Stimulated activated CD8-positive, alpha-beta memory T cell treated with anti-CD3 and anti-CD28 coated beads, Interleukin-7, amount 100 ng/mL, for 1 hour (primary cell): ENCODE results near the gene C6orf47.

Experiments used
- DNase-seq, 2 donors: peaks; one replicate each; pipeline ENCODE4 v3.0.0-alpha.2; 2020; ENCODE audit warnings: low read depth in 2 of 2

The C6orf47 gene

DNA sequence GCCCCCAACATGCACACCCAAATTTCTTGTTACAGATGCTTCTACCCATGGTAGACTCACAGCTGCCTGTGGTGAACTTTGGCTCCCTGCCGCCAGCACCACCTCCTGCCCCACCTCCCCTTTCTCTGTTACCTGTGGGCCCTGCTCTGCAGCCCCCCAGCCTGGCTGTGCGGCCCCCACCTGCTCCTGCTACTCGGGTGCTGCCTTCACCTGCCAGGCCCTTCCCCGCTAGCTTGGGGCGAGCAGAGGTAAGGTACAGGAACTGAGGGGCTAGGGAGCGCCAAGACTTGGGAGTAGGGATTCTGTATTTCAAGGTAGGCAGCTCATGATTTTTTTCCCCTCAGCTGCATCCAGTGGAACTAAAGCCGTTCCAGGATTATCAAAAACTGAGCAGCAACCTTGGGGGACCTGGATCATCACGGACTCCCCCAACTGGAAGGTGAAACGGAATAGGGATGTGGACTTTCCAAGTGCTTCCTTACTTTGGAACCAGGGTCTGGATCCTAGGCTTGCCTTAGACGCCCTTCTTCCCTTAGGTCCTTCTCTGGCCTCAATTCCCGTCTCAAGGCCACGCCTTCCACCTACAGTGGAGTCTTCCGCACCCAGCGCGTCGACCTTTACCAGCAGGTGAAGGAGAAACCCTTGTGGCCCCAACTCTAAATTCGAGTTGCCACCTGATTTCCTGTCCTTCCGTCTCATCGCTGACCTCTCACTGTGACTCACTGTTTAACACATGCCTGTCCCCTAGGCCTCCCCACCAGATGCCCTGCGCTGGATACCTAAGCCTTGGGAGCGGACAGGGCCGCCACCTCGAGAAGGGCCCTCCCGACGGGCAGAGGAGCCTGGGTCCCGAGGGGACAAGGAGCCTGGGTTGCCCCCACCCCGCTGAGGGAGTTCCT lies 23.6 kb downstream of the C6orf47 start:
- DNase-seq = no peak

GRCh38 chr6:31634969-31635575 lies 25.5 kb downstream of the C6orf47 start:
- no peak for DNase-seq

- no peak for DNase-seq
These were observed 26.4 kb downstream of the C6orf47 start for GRCh38 chr6:31634131-31634530.

- no peak for DNase-seq
These were observed 27.1 kb downstream of the C6orf47 start for GRCh38 chr6:31633447-31633846.

DNA sequence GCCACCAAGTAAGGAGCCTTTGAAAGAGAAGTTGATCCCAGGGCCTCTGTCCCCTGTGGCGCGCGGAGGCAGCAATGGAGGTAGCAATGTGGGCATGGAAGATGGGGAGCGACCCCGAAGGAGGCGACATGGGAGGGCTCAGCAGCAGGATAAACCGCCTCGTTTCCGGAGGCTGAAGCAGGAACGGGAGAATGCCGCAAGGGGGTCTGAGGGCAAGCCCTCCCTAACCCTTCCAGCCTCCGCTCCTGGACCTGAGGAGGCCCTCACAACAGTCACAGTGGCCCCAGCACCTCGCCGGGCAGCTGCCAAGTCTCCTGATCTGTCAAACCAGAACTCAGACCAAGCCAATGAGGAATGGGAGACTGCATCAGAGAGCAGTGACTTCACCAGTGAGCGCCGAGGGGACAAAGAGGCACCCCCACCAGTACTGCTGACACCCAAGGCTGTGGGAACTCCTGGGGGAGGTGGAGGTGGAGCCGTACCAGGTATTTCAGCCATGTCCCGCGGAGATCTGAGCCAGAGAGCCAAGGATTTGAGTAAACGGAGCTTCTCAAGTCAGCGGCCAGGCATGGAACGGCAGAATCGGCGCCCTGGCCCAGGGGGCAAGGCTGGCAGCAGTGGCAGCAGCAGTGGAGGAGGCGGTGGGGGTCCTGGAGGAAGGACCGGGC lies 28.2 kb downstream of the C6orf47 start:
- no peak for DNase-seq

DNA sequence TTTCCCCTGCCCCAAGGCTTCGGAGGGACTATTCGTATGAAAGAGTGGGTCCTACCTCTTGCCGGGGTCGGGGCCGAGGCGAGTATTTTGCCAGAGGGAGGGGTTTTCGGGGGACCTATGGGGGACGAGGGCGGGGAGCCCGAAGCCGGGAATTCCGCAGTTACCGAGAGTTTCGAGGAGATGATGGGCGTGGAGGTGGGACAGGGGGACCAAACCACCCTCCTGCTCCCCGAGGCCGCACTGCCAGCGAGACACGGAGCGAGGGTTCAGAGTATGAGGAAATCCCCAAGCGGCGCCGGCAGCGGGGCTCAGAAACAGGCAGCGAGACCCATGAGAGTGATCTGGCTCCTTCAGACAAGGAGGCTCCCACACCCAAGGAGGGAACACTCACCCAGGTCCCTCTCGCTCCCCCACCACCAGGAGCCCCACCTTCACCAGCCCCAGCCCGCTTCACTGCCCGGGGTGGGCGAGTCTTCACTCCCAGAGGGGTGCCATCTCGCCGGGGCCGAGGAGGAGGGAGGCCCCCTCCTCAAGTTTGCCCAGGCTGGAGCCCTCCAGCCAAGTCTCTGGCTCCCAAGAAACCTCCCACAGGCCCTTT lies 28.8 kb downstream of the C6orf47 start:
- DNase-seq = no peak

- DNase-seq = no peak
These were observed 29.4 kb downstream of the C6orf47 start for GRCh38 chr6:31631209-31631608.

DNA sequence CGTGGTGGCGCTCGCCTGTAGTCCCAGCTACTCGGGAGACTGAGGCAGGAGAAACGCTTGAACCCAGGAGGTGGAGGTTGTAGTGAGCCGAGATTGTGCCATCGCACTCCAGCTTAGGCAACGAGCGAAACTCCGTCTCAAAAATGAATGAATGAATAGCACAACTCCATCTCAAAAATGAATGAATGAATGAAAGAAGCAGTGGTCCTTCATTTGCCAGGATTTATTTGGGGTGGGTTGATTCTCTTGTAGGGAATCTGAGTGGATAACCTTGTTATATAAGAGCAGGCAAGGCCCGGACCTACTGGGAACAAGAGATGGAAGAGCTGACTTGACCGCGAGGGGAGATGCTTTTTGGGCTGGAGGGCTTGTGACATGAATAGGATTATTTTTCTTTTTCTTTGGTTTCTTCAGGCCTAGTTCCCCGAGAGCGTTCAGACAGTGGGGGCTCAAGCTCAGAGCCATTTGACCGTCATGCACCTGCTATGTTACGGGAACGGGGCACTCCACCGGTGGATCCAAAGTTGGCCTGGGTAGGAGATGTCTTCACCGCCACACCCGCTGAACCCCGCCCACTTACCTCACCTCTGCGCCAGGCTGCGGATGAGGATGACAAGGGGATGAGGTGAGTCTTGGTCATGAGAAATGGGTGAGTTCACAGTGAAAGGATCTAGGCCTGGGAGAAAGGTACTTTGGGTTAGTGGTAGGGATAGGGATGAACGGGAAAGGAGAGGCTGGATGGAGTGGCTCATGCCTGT lies 30.2 kb downstream of the C6orf47 start:
- DNase-seq = no peak

DNA sequence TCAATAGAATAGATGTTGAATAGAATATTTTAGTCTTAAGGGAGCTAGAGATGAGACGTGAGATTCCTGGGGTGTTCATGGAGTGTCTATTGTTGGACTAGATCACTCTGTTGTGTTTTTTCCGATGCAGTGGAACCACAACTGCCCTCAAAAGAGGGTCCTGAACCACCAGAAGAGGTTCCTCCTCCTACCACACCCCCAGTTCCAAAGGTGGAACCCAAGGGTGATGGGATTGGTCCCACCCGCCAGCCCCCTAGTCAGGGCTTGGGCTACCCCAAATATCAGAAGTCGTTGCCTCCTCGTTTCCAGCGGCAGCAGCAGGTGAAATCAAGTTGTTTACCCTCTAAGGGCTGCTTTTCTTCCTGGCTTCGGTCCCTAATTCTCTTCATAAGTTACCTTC lies 31.6 kb downstream of the C6orf47 start:
- DNase-seq = no peak

DNA sequence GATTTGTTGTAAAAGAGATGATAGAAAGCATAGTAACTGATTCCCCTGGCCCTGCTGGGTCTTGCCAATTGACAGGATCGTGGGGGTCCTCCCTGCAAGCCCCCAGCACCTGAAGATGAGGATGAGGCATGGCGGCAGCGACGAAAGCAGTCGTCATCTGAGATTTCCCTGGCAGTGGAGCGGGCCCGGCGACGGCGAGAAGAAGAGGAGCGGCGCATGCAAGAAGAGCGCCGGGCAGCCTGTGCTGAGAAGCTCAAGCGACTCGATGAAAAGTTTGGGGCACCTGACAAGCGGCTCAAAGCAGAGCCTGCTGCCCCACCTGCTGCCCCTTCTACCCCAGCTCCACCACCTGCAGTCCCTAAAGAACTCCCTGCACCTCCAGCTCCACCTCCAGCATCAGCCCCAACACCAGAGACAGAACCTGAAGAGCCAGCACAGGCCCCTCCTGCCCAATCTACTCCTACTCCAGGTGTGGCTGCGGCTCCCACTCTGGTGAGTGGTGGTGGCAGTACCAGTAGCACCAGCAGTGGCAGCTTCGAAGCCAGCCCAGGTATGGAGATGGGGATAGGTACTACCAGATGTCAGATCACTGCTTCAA lies 32.8 kb downstream of the C6orf47 start:
- no peak for DNase-seq

DNA sequence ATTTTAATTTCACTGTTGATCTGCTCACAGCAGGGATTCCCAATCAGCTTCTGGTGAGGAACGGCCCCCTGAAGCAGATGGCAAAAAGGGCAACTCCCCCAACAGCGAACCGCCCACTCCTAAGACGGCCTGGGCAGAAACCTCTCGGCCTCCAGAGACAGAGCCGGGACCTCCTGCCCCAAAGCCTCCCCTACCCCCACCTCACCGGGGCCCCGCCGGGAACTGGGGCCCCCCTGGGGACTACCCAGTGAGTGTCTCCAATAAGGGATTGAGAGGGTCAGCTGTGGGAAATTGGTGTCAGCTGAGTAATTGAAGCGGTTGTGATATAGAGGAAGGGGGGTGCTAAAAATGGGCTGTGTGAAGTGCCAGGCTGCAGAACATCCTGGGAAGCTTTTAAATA lies 33.6 kb downstream of the C6orf47 start:
- no peak for DNase-seq

DNA sequence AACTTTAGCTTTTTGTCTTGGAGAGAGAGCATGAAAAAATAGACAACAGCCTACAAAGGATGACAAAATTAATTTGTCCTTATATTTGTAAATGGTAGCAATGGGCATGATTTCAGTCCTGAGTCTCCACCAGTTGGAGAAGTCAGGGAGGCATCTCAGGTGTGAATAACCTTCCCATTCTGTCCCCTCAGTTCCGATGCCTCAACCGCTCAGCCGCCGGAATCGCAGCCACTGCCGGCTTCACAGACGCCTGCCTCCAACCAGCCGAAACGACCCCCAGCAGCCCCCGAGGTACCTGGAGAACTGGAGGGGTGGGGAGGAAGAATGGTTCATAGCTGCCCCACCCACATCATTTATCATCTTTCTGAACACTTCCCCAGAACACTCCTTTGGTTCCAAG lies 36.5 kb downstream of the C6orf47 start:
- no peak for DNase-seq

- no peak for DNase-seq
These were observed 37.9 kb downstream of the C6orf47 start for GRCh38 chr6:31622684-31623091.

GRCh38 chr6:31621991-31622390 lies 38.6 kb downstream of the C6orf47 start:
- DNase-seq = no peak

DNA sequence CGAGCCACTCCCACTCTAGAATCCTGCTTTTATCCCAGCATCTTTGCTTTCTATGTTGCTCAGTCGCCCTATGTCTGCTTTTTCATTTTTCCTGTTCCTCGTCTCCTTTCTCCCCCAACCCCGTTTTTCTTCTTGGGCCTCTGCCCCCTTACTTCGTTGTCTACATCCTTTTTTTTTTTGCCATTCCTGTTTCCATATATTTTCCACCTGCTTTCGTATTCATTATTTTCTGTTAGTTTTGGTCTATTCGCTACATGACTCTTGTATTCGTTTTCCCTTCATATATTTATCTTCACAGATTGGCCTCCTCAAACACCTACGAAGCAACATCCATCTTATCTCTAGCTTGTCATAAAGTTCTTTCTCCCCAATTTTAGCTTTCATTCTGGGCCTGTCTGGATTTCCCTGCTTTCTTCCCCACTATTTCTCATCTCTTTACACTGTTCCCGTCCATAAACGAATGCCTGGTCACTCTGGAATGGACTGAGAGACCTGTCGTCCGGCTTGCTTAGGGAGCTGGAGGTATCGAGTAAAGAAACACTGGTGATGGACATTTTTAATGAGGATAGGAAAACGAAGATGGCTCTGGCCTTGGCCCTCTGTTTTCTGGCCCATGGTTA lies 39.1 kb downstream of the C6orf47 start:
- DNase-seq = no peak

DNA sequence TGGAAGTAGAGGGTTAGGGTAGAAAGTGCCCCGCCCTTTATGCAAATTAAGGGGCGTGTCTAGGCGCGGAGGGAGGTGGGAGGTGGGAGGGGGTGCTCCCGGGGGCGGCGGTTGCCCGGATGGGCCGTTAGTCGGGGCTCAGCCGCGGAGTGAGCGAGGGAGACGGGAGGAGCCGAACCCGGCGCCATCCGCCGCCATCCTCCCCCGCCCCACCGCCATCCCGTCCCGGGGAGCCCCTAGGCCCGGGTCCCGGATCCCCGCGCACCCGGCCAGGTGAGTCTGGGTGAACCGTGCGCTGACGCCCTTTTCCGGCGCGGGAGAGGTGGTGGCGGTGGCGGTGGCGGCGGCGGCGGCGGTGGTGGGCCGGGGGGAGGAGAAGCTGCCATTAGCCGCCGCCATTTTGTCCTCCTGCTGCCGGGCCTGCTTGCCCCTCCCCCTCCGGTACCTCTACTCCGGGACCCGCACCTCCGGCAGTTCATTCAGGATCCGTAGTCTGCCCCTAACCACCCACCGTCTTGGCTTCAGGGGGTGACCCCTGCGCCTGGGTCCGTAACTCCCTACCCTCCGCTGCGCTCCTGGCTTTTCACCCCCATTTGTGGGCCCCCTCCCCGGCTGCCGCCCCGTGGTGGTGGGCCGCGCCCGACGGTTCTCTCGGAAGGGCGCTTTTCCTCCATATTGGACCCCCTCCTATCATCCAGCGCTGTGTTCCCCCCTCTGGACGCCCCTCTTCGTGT lies 39.8 kb downstream of the C6orf47 start, which contains the start of gene PRRC2A:
PRRC2A (plus strand) TSS at position 130 of the 734 bp plus-strand sequence. CDS start 2,075 bp downstream, outside the sequence.
- peak; percentile 59 to 87 for DNase-seq

- DNase-seq = peak; percentile 87 to 91
These were observed 40.6 kb downstream of the C6orf47 start for GRCh38 chr6:31619805-31620585.

DNA sequence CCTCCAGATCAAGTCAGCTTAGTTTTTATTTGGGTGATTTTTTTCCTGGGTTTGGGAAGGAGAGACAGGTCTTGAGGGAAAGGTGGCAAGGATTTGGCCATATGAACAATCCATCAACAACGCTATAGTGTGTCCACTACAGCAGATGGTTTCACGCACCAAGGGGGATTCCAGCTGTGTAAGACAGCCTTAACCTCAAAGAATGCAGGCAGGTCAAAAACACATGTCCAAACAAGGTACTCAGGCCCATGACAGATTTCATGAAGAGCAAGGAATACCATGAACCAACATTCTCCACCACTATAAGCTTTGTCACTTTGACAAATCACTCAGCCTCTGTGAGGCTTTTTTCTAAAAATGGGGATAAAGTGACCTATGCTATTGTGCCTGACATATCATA lies 43.6 kb downstream of the C6orf47 start:
- DNase-seq = no peak

DNA sequence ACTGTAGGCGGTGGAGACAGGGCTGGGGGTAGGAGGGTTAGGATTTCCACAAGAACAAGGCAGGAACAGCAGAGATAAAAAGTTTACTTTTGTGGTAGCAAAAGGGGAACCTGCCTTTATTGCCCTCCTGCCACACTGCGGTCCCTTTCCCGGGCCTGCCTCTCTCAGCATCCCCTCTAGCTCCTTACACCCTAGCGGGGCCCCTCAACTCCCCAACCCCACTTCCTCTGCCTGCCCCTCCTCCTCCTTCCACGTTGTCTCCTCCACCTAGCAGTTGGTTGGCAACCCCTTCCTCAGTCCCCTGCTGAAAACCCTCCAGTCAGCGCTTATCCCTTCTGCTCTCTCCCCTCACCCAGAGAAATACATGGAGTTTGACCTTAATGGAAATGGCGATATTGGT lies 44.8 kb downstream of the C6orf47 start:
- no peak for DNase-seq
